GM12874 (cell line): ENCODE data around the gene CCT7.

ENCODE experiments used
- CTCF ChIP-seq: IDR thresholded peaks from 2 replicates; pipeline ENCODE4 v1.5.1; 2011; ENCODE audit warnings: low read depth, mild to moderate bottlenecking, control low read depth, low read length, moderate library complexity; ENCODE audit not compliant: insufficient read depth

Gene CCT7

GRCh38 chr2:73233932-73234832, at the start of gene CCT7:
CCT7 (plus strand) TSS chr2:73234308; CDS start chr2:73234379, 71 bp downstream.
- TF ChIP-seq CTCF = no peak

- no peak for TF ChIP-seq CTCF
Observed at GRCh38 chr2:73185965-73186364, 48.1 kb upstream of the CCT7 start.

- TF ChIP-seq CTCF = no peak
Observed at GRCh38 chr2:73187549-73187948, 46.6 kb upstream of the CCT7 start.

GRCh38 chr2:73197579-73197978, 36.5 kb upstream of the CCT7 start:
- no peak for TF ChIP-seq CTCF

- no peak for TF ChIP-seq CTCF
Observed at GRCh38 chr2:73202156-73203054, 31.7 kb upstream of the CCT7 start, which contains the start of gene NOTO. NOTO (plus strand) TSS chr2:73202574; CDS start chr2:73202667, 93 bp downstream.

- no peak for TF ChIP-seq CTCF
Observed at GRCh38 chr2:73203055-73203681, 30.9 kb upstream of the CCT7 start.

- no peak for TF ChIP-seq CTCF
Observed at GRCh38 chr2:73205611-73206010, 28.5 kb upstream of the CCT7 start.
